Breast epithelium (tissue), 3 donors: Measurements from ENCODE around the gene SYT1.

Experiments used
- POLR2AphosphoS5 ChIP-seq, 3 donors: sonication (generic); formaldehyde crosslinking; IDR thresholded peaks; one replicate each; pipeline ENCODE4 v1.6.1; 2017; ENCODE audit warnings: antibody characterized with exemption in 3 of 3
- TF ChIP-seq, protein P1 (sequence below), 3 donors: fragments of 450-650 bp; IDR thresholded peaks; one replicate each; pipeline ENCODE4 v1.5.1; 2016 to 2017; ENCODE audit warnings: antibody characterized with exemption in 3 of 3, mild to moderate bottlenecking in 3 of 3, moderate library complexity in 3 of 3

DNA sequence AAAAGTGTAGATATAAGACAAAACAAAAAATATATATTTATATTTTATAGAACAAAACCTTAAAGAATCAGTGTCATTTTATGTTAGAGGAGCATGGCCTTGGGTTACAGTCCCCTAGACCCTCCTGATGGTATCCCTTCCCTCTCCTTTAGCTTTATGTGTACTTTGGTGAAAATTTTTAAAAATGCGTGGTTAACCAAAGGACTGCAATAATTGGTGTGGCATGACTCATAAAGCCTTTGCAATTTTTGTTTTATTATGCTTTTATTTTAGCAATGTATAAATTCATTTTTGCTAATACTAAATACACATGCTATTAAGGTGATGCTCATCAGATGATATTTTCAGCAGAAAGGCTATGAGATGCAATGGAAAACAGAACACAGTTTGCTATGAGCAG, 264.4 kb downstream of the SYT1 start:
- TF ChIP-seq, protein P1, sequence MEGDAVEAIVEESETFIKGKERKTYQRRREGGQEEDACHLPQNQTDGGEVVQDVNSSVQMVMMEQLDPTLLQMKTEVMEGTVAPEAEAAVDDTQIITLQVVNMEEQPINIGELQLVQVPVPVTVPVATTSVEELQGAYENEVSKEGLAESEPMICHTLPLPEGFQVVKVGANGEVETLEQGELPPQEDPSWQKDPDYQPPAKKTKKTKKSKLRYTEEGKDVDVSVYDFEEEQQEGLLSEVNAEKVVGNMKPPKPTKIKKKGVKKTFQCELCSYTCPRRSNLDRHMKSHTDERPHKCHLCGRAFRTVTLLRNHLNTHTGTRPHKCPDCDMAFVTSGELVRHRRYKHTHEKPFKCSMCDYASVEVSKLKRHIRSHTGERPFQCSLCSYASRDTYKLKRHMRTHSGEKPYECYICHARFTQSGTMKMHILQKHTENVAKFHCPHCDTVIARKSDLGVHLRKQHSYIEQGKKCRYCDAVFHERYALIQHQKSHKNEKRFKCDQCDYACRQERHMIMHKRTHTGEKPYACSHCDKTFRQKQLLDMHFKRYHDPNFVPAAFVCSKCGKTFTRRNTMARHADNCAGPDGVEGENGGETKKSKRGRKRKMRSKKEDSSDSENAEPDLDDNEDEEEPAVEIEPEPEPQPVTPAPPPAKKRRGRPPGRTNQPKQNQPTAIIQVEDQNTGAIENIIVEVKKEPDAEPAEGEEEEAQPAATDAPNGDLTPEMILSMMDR (IDR thresholded peaks at IDR 0.05): no peak
- TF ChIP-seq POLR2AphosphoS5 (IDR thresholded peaks at IDR 0.05): no peak
